22Rv1 (cell line): ENCODE results near the gene APBB3.

Experiments used
- ZFX ChIP-seq: fragments of 450-650 bp; IDR thresholded peaks from 2 replicates; pipeline ENCODE4 v1.6.1; 2017; ENCODE audit warnings: antibody characterized with exemption, borderline replicate concordance
- TF ChIP-seq, protein P1 (sequence below): fragments of 450-650 bp; IDR thresholded peaks from 2 replicates; pipeline ENCODE4 v1.5.1; 2017; ENCODE audit warnings: mild to moderate bottlenecking

DNA sequence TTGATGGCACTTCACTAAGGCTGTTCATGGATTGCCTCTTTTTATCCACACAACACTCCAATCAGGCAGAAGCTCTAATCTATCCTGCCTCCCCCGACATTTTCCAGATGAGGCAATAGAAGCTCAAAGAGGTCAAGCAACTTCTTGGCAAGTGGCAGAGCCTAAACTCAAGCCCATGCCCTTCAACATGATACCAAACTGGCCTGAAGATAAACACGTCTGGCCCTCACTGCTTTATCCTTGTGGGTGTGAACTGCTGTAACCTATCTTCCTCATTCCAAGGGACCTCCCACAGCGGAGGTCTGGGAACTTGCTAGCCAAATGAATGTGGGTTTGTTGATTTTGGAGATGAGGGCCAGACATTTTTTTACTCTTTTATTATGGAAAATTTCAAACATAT lies 9.8 kb upstream of the APBB3 start:
- TF ChIP-seq, protein P1, sequence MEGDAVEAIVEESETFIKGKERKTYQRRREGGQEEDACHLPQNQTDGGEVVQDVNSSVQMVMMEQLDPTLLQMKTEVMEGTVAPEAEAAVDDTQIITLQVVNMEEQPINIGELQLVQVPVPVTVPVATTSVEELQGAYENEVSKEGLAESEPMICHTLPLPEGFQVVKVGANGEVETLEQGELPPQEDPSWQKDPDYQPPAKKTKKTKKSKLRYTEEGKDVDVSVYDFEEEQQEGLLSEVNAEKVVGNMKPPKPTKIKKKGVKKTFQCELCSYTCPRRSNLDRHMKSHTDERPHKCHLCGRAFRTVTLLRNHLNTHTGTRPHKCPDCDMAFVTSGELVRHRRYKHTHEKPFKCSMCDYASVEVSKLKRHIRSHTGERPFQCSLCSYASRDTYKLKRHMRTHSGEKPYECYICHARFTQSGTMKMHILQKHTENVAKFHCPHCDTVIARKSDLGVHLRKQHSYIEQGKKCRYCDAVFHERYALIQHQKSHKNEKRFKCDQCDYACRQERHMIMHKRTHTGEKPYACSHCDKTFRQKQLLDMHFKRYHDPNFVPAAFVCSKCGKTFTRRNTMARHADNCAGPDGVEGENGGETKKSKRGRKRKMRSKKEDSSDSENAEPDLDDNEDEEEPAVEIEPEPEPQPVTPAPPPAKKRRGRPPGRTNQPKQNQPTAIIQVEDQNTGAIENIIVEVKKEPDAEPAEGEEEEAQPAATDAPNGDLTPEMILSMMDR = no peak
- no peak for TF ChIP-seq ZFX
